ENCODE data around the gene HGF.

DNA sequence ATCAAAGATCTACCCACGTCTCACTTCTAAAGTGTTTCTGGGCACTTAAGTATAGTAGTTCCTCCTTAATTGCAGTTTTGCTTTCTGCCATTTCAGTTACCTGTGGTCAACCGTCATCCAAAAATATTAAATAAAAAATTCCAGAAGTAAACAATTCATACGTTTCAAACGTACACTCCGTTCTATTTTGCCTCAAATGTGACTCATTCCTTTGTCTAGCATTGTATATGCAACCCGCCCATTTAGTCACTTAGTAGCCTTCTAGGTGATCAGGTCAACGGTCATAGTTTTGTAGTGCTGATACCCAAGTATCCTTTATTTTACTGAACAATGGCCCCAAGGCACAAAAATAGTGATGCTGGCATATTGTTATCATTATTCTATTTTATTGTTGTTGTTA is 33.8 kb downstream of the HGF start:
- no peak for TF ChIP-seq YY1 (IDR thresholded peaks at IDR 0.05; ENCODE audit: low read depth)
- no peak for TF ChIP-seq EGR1 (IDR thresholded peaks at IDR 0.05)
- TF ChIP-seq, protein P1, sequence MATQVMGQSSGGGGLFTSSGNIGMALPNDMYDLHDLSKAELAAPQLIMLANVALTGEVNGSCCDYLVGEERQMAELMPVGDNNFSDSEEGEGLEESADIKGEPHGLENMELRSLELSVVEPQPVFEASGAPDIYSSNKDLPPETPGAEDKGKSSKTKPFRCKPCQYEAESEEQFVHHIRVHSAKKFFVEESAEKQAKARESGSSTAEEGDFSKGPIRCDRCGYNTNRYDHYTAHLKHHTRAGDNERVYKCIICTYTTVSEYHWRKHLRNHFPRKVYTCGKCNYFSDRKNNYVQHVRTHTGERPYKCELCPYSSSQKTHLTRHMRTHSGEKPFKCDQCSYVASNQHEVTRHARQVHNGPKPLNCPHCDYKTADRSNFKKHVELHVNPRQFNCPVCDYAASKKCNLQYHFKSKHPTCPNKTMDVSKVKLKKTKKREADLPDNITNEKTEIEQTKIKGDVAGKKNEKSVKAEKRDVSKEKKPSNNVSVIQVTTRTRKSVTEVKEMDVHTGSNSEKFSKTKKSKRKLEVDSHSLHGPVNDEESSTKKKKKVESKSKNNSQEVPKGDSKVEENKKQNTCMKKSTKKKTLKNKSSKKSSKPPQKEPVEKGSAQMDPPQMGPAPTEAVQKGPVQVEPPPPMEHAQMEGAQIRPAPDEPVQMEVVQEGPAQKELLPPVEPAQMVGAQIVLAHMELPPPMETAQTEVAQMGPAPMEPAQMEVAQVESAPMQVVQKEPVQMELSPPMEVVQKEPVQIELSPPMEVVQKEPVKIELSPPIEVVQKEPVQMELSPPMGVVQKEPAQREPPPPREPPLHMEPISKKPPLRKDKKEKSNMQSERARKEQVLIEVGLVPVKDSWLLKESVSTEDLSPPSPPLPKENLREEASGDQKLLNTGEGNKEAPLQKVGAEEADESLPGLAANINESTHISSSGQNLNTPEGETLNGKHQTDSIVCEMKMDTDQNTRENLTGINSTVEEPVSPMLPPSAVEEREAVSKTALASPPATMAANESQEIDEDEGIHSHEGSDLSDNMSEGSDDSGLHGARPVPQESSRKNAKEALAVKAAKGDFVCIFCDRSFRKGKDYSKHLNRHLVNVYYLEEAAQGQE (IDR thresholded peaks at IDR 0.05; ENCODE audit: low read depth), result no peak
- no peak for TF ChIP-seq TCF12 (IDR thresholded peaks at IDR 0.05; ENCODE audit: low read depth)
- no peak for TF ChIP-seq TEAD4 (IDR thresholded peaks at IDR 0.05)
- no peak for TF ChIP-seq RAD21 (IDR thresholded peaks at IDR 0.05; ENCODE audit: low read depth)
- TF ChIP-seq NFIC (IDR thresholded peaks at IDR 0.05), result no peak
- no peak for TF ChIP-seq CREB1 (IDR thresholded peaks at IDR 0.05; ENCODE audit: low read depth)
- no peak for TF ChIP-seq CEBPB (IDR thresholded peaks at IDR 0.05)
- no peak for TF ChIP-seq EP300 (IDR thresholded peaks at IDR 0.05; ENCODE audit: borderline replicate concordance)
- TF ChIP-seq TAF1 (IDR thresholded peaks at IDR 0.05; ENCODE audit: low read depth), result no peak
